Stimulated activated CD8-positive, alpha-beta memory T cell treated with anti-CD3 and anti-CD28 coated beads, Interleukin-4, amount 100 ng/mL, for 48 hours (primary cell): ENCODE measurements around the gene LPCAT4.

ENCODE experiments used
- DNase-seq: peaks from one replicate; pipeline ENCODE4 v3.0.0-alpha.2; 2020

LPCAT4 gene

GRCh38 chr15:34336231-34336990 is 30.6 kb downstream of the LPCAT4 start:
- no peak for DNase-seq

GRCh38 chr15:34335176-34336032 is 31.6 kb downstream of the LPCAT4 start:
- no peak for DNase-seq

GRCh38 chr15:34334672-34335071 is 32.3 kb downstream of the LPCAT4 start:
- no peak for DNase-seq

- no peak for DNase-seq
Observed at GRCh38 chr15:34332553-34333120, 34.4 kb downstream of the LPCAT4 start.

GRCh38 chr15:34331809-34332208 is 35.2 kb downstream of the LPCAT4 start:
- DNase-seq: no peak

GRCh38 chr15:34330279-34330678 is 36.7 kb downstream of the LPCAT4 start:
- DNase-seq: no peak

GRCh38 chr15:34329006-34329405 is 38.0 kb downstream of the LPCAT4 start:
- no peak for DNase-seq

GRCh38 chr15:34327906-34328305 is 39.1 kb downstream of the LPCAT4 start:
- DNase-seq: no peak

GRCh38 chr15:34325368-34325767 is 41.6 kb downstream of the LPCAT4 start:
- DNase-seq: no peak

- no peak for DNase-seq
Observed at GRCh38 chr15:34324933-34325332, 42.1 kb downstream of the LPCAT4 start.

- no peak for DNase-seq
Observed at GRCh38 chr15:34323217-34323616, 43.8 kb downstream of the LPCAT4 start.

GRCh38 chr15:34318277-34319079 is 48.5 kb downstream of the LPCAT4 start:
- DNase-seq: peak; percentile 38

GRCh38 chr15:34314491-34315490 is 52.2 kb downstream of the LPCAT4 start:
- no peak for DNase-seq

GRCh38 chr15:34311563-34311962 is 55.4 kb downstream of the LPCAT4 start:
- DNase-seq: no peak
